Astrocyte (in vitro differentiated cells and primary cell): ENCODE measurements around the gene BFAR.

Source experiments
- CTCF ChIP-seq: IDR thresholded peaks from 2 replicates; pipeline ENCODE4 v1.5.1; 2011; ENCODE audit warnings: low read depth, mild to moderate bottlenecking, inconsistent platforms, low read length, moderate library complexity; ENCODE audit not compliant: insufficient read depth
- EZH2 ChIP-seq: IDR thresholded peaks from 2 replicates; pipeline ENCODE4 v1.6.1; 2012; ENCODE audit warnings: mild to moderate bottlenecking, low read length, inconsistent platforms; ENCODE audit not compliant: insufficient read depth

- TF ChIP-seq EZH2 (no peak), CTCF (no peak)
Measured at GRCh38 chr16:14586637-14587305, 46.0 kb upstream of the BFAR start.
